HEK293 (cell line): ENCODE measurements around the gene PCSK2.

Source experiments
- CTCF ChIA-PET: fragments of 350-600 bp; formaldehyde crosslinking; extraction: SDS; loops from one replicate; lab custom pipeline; 2021; ENCODE audit warnings: antibody characterized with exemption; lab: Yijun Ruan, JAX
- POLR2A ChIA-PET: fragments of 300-600 bp; formaldehyde crosslinking; extraction: SDS; loops from one replicate; lab custom pipeline; 2020; ENCODE audit warnings: antibody characterized with exemption, inconsistent platforms; lab: Yijun Ruan, JAX
- H3K27ac ChIP-seq: fragments of 200-500 bp; sonication (Bioruptor generic); 2 replicates; pipeline ENCODE4 v1.5.1; 2014; ENCODE audit warnings: low read depth, low read length, control low read depth, inconsistent platforms; ENCODE audit errors: extremely low read depth
- H3K36me3 ChIP-seq, 2 experiments: fragments of 200-500 bp in 1 of 2; sonication (Bioruptor generic) in 1 of 2; 1 replicate in 1 of 2; 2 replicates in 1 of 2; pipeline ENCODE4 v1.5.1; 2014 to 2017; ENCODE audit warnings: inconsistent platforms in 2 of 2, low read length in 2 of 2; ENCODE audit not compliant: control insufficient read depth in 2 of 2, insufficient read depth in 1 of 2
- H3K4me1 ChIP-seq: fragments of 200-500 bp; sonication (Bioruptor generic); 2 replicates; pipeline ENCODE4 v1.5.1; 2014; ENCODE audit warnings: mild to moderate bottlenecking, low read length, inconsistent platforms; ENCODE audit not compliant: control insufficient read depth, insufficient read depth
- H3K4me3 ChIP-seq: 2 replicates; pipeline ENCODE4 v1.5.1; 2011; ENCODE audit warnings: low read depth, mild to moderate bottlenecking, control low read depth, low read length, moderate library complexity
- H3K9me3 ChIP-seq: fragments of 200-500 bp; sonication (Bioruptor generic); 2 replicates; pipeline ENCODE4 v1.5.1; 2014; ENCODE audit warnings: low read depth, low read length, inconsistent platforms; ENCODE audit not compliant: control insufficient read depth, insufficient read depth
- HOXA7 ChIP-seq: sonication (generic); formaldehyde crosslinking; IDR thresholded peaks from 2 replicates; pipeline ENCODE4 v1.8.1; 2022; ENCODE audit warnings: missing genetic modification reagents, borderline replicate concordance
- KLF8 ChIP-seq: fragments of 450-650 bp; formaldehyde crosslinking; IDR thresholded peaks from 2 replicates; pipeline ENCODE4 v1.5.1; 2016; ENCODE audit warnings: missing biosample characterization, missing genetic modification characterization
- PRDM1 ChIP-seq: fragments of 450-650 bp; formaldehyde crosslinking; IDR thresholded peaks from 2 replicates; pipeline ENCODE4; 2016; ENCODE audit warnings: missing biosample characterization, missing genetic modification characterization
- ZBTB17 ChIP-seq: fragments of 450-650 bp; formaldehyde crosslinking; IDR thresholded peaks from 2 replicates; pipeline ENCODE4 v1.5.1; 2016; ENCODE audit warnings: missing biosample characterization, missing genetic modification characterization
- ZBTB7A ChIP-seq: fragments of 450-650 bp; formaldehyde crosslinking; IDR thresholded peaks from 2 replicates; pipeline ENCODE4 v1.5.1; 2016; ENCODE audit warnings: low read depth, missing biosample characterization, missing genetic modification characterization
- ZEB2 ChIP-seq: fragments of 450-650 bp; formaldehyde crosslinking; IDR thresholded peaks from 2 replicates; pipeline ENCODE4 v1.5.1; 2016; ENCODE audit warnings: missing biosample characterization, missing genetic modification characterization
- ZFP69B ChIP-seq: fragments of 450-650 bp; formaldehyde crosslinking; IDR thresholded peaks from 2 replicates; pipeline ENCODE4 v1.5.1; 2016; ENCODE audit warnings: missing biosample characterization, missing genetic modification characterization
- ZNF10 ChIP-seq: fragments of 450-650 bp; formaldehyde crosslinking; IDR thresholded peaks from 2 replicates; pipeline ENCODE4 v1.5.1; 2017; ENCODE audit warnings: missing biosample characterization, missing genetic modification characterization
- ZNF133 ChIP-seq: fragments of 450-650 bp; formaldehyde crosslinking; IDR thresholded peaks from 2 replicates; pipeline ENCODE4 v1.5.1; 2016; ENCODE audit warnings: missing biosample characterization, missing genetic modification characterization
- ZNF138 ChIP-seq: fragments of 450-650 bp; formaldehyde crosslinking; IDR thresholded peaks from 2 replicates; pipeline ENCODE4 v1.5.1; 2016; ENCODE audit warnings: missing biosample characterization, missing genetic modification characterization, borderline replicate concordance
- ZNF16 ChIP-seq: fragments of 450-650 bp; formaldehyde crosslinking; IDR thresholded peaks from 2 replicates; pipeline ENCODE4 v1.5.1; 2016; ENCODE audit warnings: low read depth, missing biosample characterization, missing genetic modification characterization
- ZNF214 ChIP-seq: fragments of 450-650 bp; formaldehyde crosslinking; IDR thresholded peaks from 2 replicates; pipeline ENCODE4 v1.5.1; 2017; ENCODE audit warnings: missing biosample characterization, mild to moderate bottlenecking, missing genetic modification characterization, borderline replicate concordance
- ZNF239 ChIP-seq: fragments of 450-650 bp; formaldehyde crosslinking; IDR thresholded peaks from 2 replicates; pipeline ENCODE4 v1.5.1; 2016; ENCODE audit warnings: missing biosample characterization, missing genetic modification characterization
- ZNF248 ChIP-seq: fragments of 450-650 bp; formaldehyde crosslinking; IDR thresholded peaks from 2 replicates; pipeline ENCODE4 v1.5.1; 2017; ENCODE audit warnings: missing biosample characterization, missing genetic modification characterization
- ZNF302 ChIP-seq: fragments of 450-650 bp; formaldehyde crosslinking; IDR thresholded peaks from 2 replicates; pipeline ENCODE4 v1.5.1; 2016; ENCODE audit warnings: missing biosample characterization, missing genetic modification characterization, low read depth
- ZNF350 ChIP-seq: fragments of 450-650 bp; formaldehyde crosslinking; IDR thresholded peaks from 2 replicates; pipeline ENCODE4 v1.5.0; 2017; ENCODE audit warnings: missing biosample characterization, mild to moderate bottlenecking, missing genetic modification characterization
- ZNF362 ChIP-seq: fragments of 450-650 bp; formaldehyde crosslinking; IDR thresholded peaks from 2 replicates; pipeline ENCODE4 v1.5.1; 2016; ENCODE audit warnings: missing biosample characterization, missing genetic modification characterization
- ZNF398 ChIP-seq: fragments of 450-650 bp; formaldehyde crosslinking; IDR thresholded peaks from 2 replicates; pipeline ENCODE4 v1.5.1; 2017; ENCODE audit warnings: missing biosample characterization, missing genetic modification characterization
- ZNF561 ChIP-seq: fragments of 450-650 bp; IDR thresholded peaks from 2 replicates; pipeline ENCODE4 v1.5.1; 2018; ENCODE audit warnings: missing biosample characterization, missing genetic modification characterization, borderline replicate concordance
- ZNF654 ChIP-seq: fragments of 450-650 bp; formaldehyde crosslinking; IDR thresholded peaks from 2 replicates; pipeline ENCODE4 v1.5.1; 2016; ENCODE audit warnings: low read depth, missing biosample characterization, missing genetic modification characterization
- ZNF704 ChIP-seq: fragments of 450-650 bp; formaldehyde crosslinking; IDR thresholded peaks from 2 replicates; pipeline ENCODE4 v1.5.1; 2016; ENCODE audit warnings: missing biosample characterization, missing genetic modification characterization
- ZNF747 ChIP-seq: fragments of 450-650 bp; formaldehyde crosslinking; IDR thresholded peaks from 2 replicates; pipeline ENCODE4 v1.5.1; 2016; ENCODE audit warnings: missing biosample characterization, missing genetic modification characterization
- ZNF785 ChIP-seq: fragments of 450-650 bp; formaldehyde crosslinking; IDR thresholded peaks from 2 replicates; pipeline ENCODE4 v1.5.1; 2016; ENCODE audit warnings: missing biosample characterization, missing genetic modification characterization
- ZSCAN23 ChIP-seq: fragments of 450-650 bp; formaldehyde crosslinking; IDR thresholded peaks from 2 replicates; pipeline ENCODE4 v1.5.1; 2016; ENCODE audit warnings: missing biosample characterization, missing genetic modification characterization

The PCSK2 gene

GRCh38 chr20:17481661-17482060 is 254.8 kb downstream of the PCSK2 start:
- CTCF ChIA-PET: interaction anchor here (0.6 kb wide), 1 partner anchor 10 kb away, joined by 3 read pairs; no protein-coding TSS in a partner anchor
- H3K36me3 ChIP-seq: no peaks in the 10 kb centered on the region
- H3K9me3 ChIP-seq: no peaks in the 10 kb centered on the region
- no peak for TF ChIP-seq ZNF785 (tag by site-specific recombination)
- no peak for TF ChIP-seq ZNF350 (tag by site-specific recombination)
- no peaks in the 10 kb centered on the region for H3K4me1 ChIP-seq
- POLR2A ChIA-PET: no interaction called here
- no peak overlapping the region for H3K4me3 ChIP-seq
- no peak overlapping the region for H3K27ac ChIP-seq

GRCh38 chr20:17482536-17482935 is 255.7 kb downstream of the PCSK2 start:
- TF ChIP-seq ZNF248 (tag by site-specific recombination) (no peak), ZBTB7A (tag by site-specific recombination) (no peak), ZNF362 (no peak), HOXA7 (no peak), ZNF350 (tag by site-specific recombination) (no peak), ZNF214 (no peak), PRDM1 (tag by site-specific recombination) (no peak), ZNF138 (tag by site-specific recombination) (no peak)
- Histone ChIP-seq H3K9me3 (no peaks in the 10 kb centered on the region), H3K36me3 (no peaks in the 10 kb centered on the region), H3K4me1 (no peaks in the 10 kb centered on the region), H3K27ac (no peak overlapping the region), H3K4me3 (no peak overlapping the region)
- ChIA-PET CTCF (interaction anchor here (0.6 kb wide), 1 partner anchor 39 kb away, joined by 3 read pairs; no protein-coding TSS in a partner anchor), POLR2A (no interaction called here)

- no peak overlapping the region for H3K27ac ChIP-seq
- POLR2A ChIA-PET: no interaction called here
- TF ChIP-seq ZNF654: no peak
- no peak for TF ChIP-seq ZNF16 (tag by site-specific recombination)
- no peak for TF ChIP-seq ZNF302 (tag by site-specific recombination)
- TF ChIP-seq ZFP69B (tag by site-specific recombination): no peak
- TF ChIP-seq ZNF704 (tag by site-specific recombination): no peak
- no peak for TF ChIP-seq ZNF747
- TF ChIP-seq ZNF785 (tag by site-specific recombination): no peak
- no peak for TF ChIP-seq ZNF10
- TF ChIP-seq ZEB2 (tag by site-specific recombination): no peak
- TF ChIP-seq ZNF133 (tag by site-specific recombination): no peak
- TF ChIP-seq ZNF398 (tag by site-specific recombination): no peak
- no peak for TF ChIP-seq ZNF239
- TF ChIP-seq ZSCAN23 (tag by site-specific recombination): no peak
- TF ChIP-seq ZNF561: no peak
- no peak for TF ChIP-seq KLF8 (tag by site-specific recombination)
- TF ChIP-seq ZBTB17 (tag by site-specific recombination): no peak
- TF ChIP-seq, all 188 proteins: peak for 0
- Histone ChIP-seq H3K36me3 (no peaks in the 10 kb centered on the region), H3K4me1 (no peaks in the 10 kb centered on the region), H3K9me3 (no peaks in the 10 kb centered on the region), H3K4me3 (no peak overlapping the region)
- CTCF ChIA-PET: no interaction called here
Measured at GRCh38 chr20:17485017-17485416, 258.2 kb downstream of the PCSK2 start.
